Breast epithelium (tissue), 4 donors: ENCODE measurements around the gene NSFL1C. TPM values are rescaled to one million over a fixed set of nuclear protein-coding genes. Genes with fewer than 3 reads are reported as not detected.

Source experiments
- DNase-seq, 2 donors: peaks; one replicate each; pipeline ENCODE4 v3.0.0-alpha.2; 2019; ENCODE audit warnings: low spot score in 2 of 2
- H3K27ac ChIP-seq, 2 donors: fragments of 200-600 bp; sonication (generic) in 1 of 2; one replicate each; pipeline ENCODE4 v1.5.1; 2016 to 2019; ENCODE audit warnings: mild to moderate bottlenecking in 1 of 2
- H3K27me3 ChIP-seq, 2 donors: fragments of 200-600 bp; sonication (generic) in 1 of 2; one replicate each; pipeline versions ENCODE4 v1.5.1 to v1.6.0; 2017 to 2019; ENCODE audit warnings: control low read depth in 1 of 2, mild to moderate bottlenecking in 1 of 2
- H3K36me3 ChIP-seq: fragments of 200-600 bp; one replicate; pipeline ENCODE4 v1.5.1; 2019
- H3K4me1 ChIP-seq, 2 donors: fragments of 200-600 bp; sonication (generic); one replicate each; pipeline ENCODE4 v1.5.1; 2016 to 2019; ENCODE audit warnings: control low read depth in 1 of 2
- H3K4me3 ChIP-seq, 3 donors: fragments of 200-600 bp; sonication (generic); 1 replicate in 2 of 3; 2 replicates in 1 of 3; pipeline ENCODE4 v1.5.1; 2016 to 2019; ENCODE audit warnings: mild to moderate bottlenecking in 3 of 3, moderate library complexity in 2 of 3
- H3K9me3 ChIP-seq, 2 donors: fragments of 200-600 bp; sonication (generic) in 1 of 2; one replicate each; pipeline ENCODE4 v1.5.1; 2016 to 2019; ENCODE audit warnings: control low read depth in 1 of 2
- POLR2A ChIP-seq: fragments of 450-650 bp; IDR thresholded peaks from one replicate; pipeline ENCODE4 v1.6.1; 2016; ENCODE audit warnings: antibody characterized with exemption, mild to moderate bottlenecking, moderate library complexity
- POLR2AphosphoS5 ChIP-seq, 3 donors: sonication (generic); formaldehyde crosslinking; IDR thresholded peaks; one replicate each; pipeline ENCODE4 v1.6.1; 2017; ENCODE audit warnings: antibody characterized with exemption in 3 of 3
- intact Hi-C: fragments of 100-400 bp; cut with DNase I; formaldehyde crosslinking; loops from one replicate; pipeline ENCODE4 v1.15.1; 2023; ENCODE audit warnings: low total_unique reads
- total RNA-seq, 3 donors: library from RNA; depleted of rRNA; stranded (reverse); fragments of >200 nt; gene quantifications; one replicate each; pipeline ENCODE4 v1.1.0, GENCODE V29; 2016
- TF ChIP-seq, protein P1 (sequence below), 3 donors: fragments of 450-650 bp; IDR thresholded peaks; one replicate each; pipeline ENCODE4 v1.5.1; 2016 to 2017; ENCODE audit warnings: antibody characterized with exemption in 3 of 3, mild to moderate bottlenecking in 3 of 3, moderate library complexity in 3 of 3

NSFL1C gene
- total RNA-seq, 3 donors from 2014 or later = 36.7 to 67.5 (median 49.5) TPM

DNA sequence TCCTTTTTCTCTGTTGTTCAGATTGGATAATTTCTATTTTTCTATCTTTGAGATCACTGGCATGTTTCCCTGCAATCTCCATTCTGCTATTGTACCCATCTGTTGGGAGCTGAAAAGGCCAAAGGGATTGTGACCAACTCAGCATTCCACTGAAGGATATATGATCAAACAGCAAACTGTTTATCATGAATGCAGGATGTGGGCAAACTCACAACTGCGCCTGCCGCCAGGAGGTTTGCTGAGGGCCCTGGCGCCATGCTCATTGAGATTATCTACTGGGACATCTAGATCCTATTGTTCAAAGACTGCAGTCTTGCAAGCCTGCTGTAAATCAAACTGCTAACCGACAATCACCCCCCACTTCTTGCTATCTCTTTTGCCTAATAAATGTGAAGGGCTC, 69.9 kb downstream of the NSFL1C start:
- Histone ChIP-seq H3K36me3 (no peaks in the 10 kb centered on the region), H3K27me3 (no peaks in the 10 kb centered on the region), H3K27ac (no peak overlapping the region), H3K4me3 (no peak overlapping the region), H3K9me3 (no peaks in the 10 kb centered on the region), H3K4me1 (no peaks in the 10 kb centered on the region)
- intact Hi-C loops = loop anchor here (1.0 kb wide), 1 partner anchor 18 kb away; no protein-coding TSS in a partner anchor
- DNase-seq = no peak
- TF ChIP-seq POLR2AphosphoS5 (IDR thresholded peaks at IDR 0.05) = no peak
- no peak for TF ChIP-seq POLR2A
- TF ChIP-seq, protein P1, sequence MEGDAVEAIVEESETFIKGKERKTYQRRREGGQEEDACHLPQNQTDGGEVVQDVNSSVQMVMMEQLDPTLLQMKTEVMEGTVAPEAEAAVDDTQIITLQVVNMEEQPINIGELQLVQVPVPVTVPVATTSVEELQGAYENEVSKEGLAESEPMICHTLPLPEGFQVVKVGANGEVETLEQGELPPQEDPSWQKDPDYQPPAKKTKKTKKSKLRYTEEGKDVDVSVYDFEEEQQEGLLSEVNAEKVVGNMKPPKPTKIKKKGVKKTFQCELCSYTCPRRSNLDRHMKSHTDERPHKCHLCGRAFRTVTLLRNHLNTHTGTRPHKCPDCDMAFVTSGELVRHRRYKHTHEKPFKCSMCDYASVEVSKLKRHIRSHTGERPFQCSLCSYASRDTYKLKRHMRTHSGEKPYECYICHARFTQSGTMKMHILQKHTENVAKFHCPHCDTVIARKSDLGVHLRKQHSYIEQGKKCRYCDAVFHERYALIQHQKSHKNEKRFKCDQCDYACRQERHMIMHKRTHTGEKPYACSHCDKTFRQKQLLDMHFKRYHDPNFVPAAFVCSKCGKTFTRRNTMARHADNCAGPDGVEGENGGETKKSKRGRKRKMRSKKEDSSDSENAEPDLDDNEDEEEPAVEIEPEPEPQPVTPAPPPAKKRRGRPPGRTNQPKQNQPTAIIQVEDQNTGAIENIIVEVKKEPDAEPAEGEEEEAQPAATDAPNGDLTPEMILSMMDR (IDR thresholded peaks at IDR 0.05) = no peak

DNA sequence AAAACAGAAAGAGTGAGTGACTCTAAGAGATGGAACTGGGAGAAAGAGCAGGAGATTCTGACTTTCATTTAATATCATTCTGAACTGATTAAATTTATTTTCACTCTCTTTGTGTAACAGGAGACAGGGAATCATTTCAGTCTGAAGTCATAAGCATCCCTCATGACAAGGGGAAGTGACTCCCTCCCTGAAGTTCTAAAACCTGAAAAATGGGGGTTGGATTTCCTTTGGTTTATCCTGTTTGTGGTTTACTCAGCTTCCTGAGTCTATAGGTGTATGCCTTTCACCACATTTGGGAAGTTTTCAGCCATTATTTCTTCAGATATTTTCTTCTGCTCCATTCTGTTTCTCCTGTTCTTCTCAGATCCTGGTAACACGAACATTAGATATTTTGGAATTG, 70.4 kb downstream of the NSFL1C start:
- H3K9me3 ChIP-seq = no peaks in the 10 kb centered on the region
- H3K4me3 ChIP-seq = no peak overlapping the region
- peak overlapping the region in 1 of 2 donors; percentile 2 for H3K27ac ChIP-seq
- H3K4me1 ChIP-seq = peaks cover 0 to 3% of the 10 kb centered on the region in 2 donors
- intact Hi-C loops = no loop called here
- no peaks in the 10 kb centered on the region for H3K36me3 ChIP-seq
- no peaks in the 10 kb centered on the region for H3K27me3 ChIP-seq
- DNase-seq = no peak
- TF ChIP-seq, protein P1 (IDR thresholded peaks at IDR 0.05) = no peak
- TF ChIP-seq POLR2A = no peak
- TF ChIP-seq POLR2AphosphoS5 (IDR thresholded peaks at IDR 0.05) = no peak

DNA sequence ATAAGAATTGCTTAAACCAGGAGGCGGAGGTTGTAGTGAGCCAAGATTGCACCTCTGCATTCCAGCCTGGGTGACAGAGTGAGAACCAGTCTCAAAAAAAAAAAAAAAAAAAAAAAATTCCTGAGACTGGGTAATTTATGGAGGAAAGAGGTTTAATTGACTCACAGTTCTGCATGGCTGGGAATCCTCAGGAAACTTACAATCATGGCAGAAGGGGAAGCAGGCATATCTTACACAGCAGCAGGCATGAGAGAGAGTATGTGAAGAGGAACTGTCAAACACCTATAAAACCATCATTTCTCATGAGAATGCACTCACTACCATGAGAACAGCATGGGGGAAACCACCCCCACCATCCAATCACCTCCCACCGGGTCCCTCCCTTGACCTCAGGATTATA, 72.0 kb downstream of the NSFL1C start:
- intact Hi-C loops = loop anchor here (5.0 kb wide), 1 partner anchor 67 kb away; the partner anchor contains the start of gene SDCBP2
- no peaks in the 10 kb centered on the region for H3K36me3 ChIP-seq
- DNase-seq = no peak
- H3K27ac ChIP-seq = no peak overlapping the region
- H3K4me1 ChIP-seq = peaks cover 3 to 15% of the 10 kb centered on the region in 2 donors
- TF ChIP-seq POLR2AphosphoS5 (IDR thresholded peaks at IDR 0.05) (no peak), POLR2A (no peak)
- TF ChIP-seq, protein P1 (IDR thresholded peaks at IDR 0.05) = no peak
- no peaks in the 10 kb centered on the region for H3K9me3 ChIP-seq
- H3K27me3 ChIP-seq = no peaks in the 10 kb centered on the region
- no peak overlapping the region for H3K4me3 ChIP-seq

DNA sequence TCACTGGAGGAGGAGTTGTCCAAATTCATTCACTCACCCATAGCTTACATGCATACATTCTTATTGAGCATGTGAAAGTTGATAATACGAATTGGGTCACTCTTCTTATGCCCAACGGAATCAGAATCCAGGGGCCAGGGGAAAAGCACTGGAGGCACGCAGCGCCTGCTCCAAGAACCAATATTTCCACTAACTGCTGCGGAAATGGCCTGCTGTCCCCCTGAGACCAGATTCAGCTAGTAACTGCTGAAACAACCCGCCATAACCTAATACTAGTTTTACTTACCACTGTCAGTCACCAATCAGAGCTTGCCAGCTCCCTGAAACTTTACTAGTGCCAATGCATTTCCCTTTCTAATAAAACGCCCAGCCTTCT, 73.2 kb downstream of the NSFL1C start:
- Histone ChIP-seq H3K4me1 (peaks cover 3 to 25% of the 10 kb centered on the region in 2 donors), H3K27me3 (no peaks in the 10 kb centered on the region), H3K4me3 (peak overlapping the region; percentile 69 to 98 (median 91)), H3K27ac (peak overlapping the region; percentile 79 to 91), H3K36me3 (no peaks in the 10 kb centered on the region), H3K9me3 (no peaks in the 10 kb centered on the region)
- no peak for TF ChIP-seq POLR2AphosphoS5 (IDR thresholded peaks at IDR 0.05)
- TF ChIP-seq POLR2A = no peak
- TF ChIP-seq, protein P1 (IDR thresholded peaks at IDR 0.05) = no peak
- no peak for DNase-seq
- intact Hi-C loops = loop anchor here (5.0 kb wide), 1 partner anchor 66 kb away; the partner anchor contains the start of gene SDCBP2

DNA sequence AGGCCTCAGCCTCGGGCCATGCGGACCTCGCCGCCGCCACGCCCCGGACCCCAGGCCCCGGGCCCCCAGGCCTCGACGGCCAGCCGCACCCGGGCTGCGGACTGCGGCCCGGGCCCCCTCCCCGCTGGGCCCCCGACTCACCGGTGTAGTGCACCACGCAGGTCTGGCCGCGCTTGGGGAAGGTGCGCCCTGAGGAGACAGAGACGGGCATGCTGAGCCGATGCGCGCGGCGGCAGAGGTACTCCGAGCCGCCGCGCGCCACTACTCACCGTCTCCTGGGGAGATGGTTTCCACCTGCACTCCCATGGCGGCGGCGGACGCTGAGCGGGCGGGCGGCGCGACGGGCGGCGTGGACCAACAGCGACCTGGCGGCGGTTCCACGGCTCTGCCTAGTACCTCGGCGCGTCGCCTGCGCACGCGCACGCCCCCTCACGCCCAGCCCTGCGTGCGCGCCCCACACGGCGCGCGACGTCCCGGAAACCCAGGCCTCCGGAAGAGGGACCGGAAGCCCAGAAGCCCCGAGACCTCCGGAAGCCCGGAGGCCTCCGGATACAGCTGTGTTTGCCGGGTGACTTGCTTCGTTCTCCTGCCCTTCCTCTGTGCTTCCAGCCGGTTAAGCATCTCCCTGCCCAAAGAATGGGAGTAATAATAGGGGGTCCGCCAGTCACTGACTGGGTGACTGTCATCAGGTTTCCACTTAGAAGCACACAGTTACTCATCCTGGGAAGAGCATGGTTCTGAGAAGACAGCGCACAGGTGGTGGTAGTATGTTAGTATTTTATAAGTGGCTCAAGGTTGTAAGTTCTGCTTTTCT, 73.7 kb downstream of the NSFL1C start, which contains the start of gene FKBP1A:
Gene FKBP1A (minus strand): TSS at position 362 of the 814 bp plus-strand sequence. CDS start 56 bp downstream, at position 306.
- peaks cover 3 to 25% of the 10 kb centered on the region in 2 donors for H3K4me1 ChIP-seq

More for the DNA sequence above, 73.7 kb downstream of the NSFL1C start, which contains the start of gene FKBP1A:
- no peaks in the 10 kb centered on the region for H3K9me3 ChIP-seq
- H3K4me3 ChIP-seq = peak within 1 kb of the TSS; percentile 69 to 98 (median 91)
- peak; percentile 83 to 86 for DNase-seq
- no peaks in the 10 kb centered on the region for H3K27me3 ChIP-seq
- peak within 1 kb of the TSS; percentile 79 to 91 for H3K27ac ChIP-seq
- intact Hi-C loops = loop anchor here (5.0 kb wide), 1 partner anchor 66 kb away; the partner anchor contains the start of gene SDCBP2
- TF ChIP-seq POLR2AphosphoS5 (IDR thresholded peaks at IDR 0.05) (peak; percentile 49 to 82 (median 76)), POLR2A (no peak)
- TF ChIP-seq, protein P1 (IDR thresholded peaks at IDR 0.05) = peak in 1 of 3 donors; percentile 10
- no peaks in the 10 kb centered on the region for H3K36me3 ChIP-seq
